ENCODE measurements around the gene CACNB4.
A peak's percentile ranks its signal among the peaks of the same experiment; 100 is the strongest.

CACNB4 gene

GRCh38 chr2:151974988-151975387 lies 123.9 kb downstream of the CACNB4 start:
- DNase-seq (ENCODE audit: low spot score) = no peak

- no peak for DNase-seq (ENCODE audit: low spot score)
These were observed 125.0 kb downstream of the CACNB4 start for GRCh38 chr2:151973901-151974199.

GRCh38 chr2:151973013-151973900 lies 125.6 kb downstream of the CACNB4 start:
- DNase-seq (ENCODE audit: low spot score) = no peak

DNA sequence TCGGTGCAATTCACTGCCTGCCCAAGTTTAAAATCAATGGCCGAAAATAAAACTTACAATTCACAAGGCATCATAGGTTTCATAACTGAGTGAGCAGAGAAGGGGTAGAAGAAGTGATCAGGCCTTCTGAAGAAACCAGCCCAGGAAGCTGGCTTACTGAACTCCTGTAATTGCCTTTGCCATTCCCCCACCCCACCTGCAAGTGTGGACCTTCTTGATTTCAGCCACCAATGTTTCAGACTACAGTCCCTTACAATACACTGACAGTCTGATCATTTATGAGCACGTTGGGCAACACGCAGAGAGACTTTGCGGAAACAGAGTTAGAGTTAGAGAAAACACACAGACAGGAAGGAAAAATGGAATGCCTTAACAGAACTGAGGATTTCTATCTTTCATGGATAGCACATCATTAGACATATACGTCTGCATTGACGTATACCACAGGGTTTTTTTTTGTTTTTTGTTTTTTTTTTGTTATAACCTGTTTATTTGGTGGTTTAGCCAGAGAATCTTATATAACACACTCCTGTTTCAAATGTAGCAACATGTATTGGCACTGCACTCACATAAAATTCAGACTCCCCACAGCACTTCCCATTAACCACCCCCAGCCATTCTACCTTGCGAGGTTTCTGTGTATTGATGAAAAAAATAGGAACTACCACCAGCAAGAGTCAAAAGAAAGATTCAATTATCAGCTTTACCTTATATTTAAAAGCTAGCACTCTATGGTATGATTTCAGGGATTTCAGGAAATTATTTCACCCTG lies 126.4 kb downstream of the CACNB4 start:
- DNase-seq (ENCODE audit: low spot score) = no peak

GRCh38 chr2:151971301-151972051 lies 127.4 kb downstream of the CACNB4 start:
- DNase-seq (ENCODE audit: low spot score) = no peak

DNA sequence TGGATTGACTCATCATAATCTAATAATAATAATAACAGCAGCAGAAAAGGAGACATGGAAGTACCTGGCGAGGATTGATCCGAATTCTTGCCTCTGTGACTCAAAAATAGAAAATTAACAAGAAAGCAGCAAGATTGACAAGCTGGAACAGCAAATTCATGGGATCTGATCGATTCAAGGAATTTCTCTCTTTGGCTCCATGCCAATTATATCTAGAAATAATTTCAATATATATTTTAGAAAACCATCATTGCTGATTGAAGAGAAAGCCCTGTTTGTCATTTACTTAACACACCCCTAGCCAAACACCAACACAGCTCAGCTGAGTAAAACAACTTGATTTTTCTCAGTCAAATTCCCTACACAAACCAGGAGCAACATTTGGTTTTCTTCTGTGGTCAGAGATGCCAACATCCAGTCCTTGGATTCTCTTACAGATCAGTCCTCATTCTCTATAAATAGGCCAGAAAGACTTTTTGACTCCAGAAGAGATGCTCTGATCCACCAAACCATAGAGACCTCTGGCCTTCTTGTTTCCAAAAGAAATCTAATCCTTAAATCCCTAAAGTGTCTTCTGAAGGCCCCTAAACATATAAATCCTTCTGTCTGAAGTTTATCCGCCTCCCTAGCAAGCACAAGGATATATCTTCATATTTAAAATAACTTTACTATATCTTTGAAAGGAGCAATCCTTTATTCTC lies 129.9 kb downstream of the CACNB4 start:
- DNase-seq (ENCODE audit: low spot score) = no peak

- DNase-seq (ENCODE audit: low spot score) = no peak
These were observed 130.8 kb downstream of the CACNB4 start for GRCh38 chr2:151967829-151968722.

- DNase-seq (ENCODE audit: low spot score) = no peak
These were observed 133.0 kb downstream of the CACNB4 start for GRCh38 chr2:151965884-151966283.

DNA sequence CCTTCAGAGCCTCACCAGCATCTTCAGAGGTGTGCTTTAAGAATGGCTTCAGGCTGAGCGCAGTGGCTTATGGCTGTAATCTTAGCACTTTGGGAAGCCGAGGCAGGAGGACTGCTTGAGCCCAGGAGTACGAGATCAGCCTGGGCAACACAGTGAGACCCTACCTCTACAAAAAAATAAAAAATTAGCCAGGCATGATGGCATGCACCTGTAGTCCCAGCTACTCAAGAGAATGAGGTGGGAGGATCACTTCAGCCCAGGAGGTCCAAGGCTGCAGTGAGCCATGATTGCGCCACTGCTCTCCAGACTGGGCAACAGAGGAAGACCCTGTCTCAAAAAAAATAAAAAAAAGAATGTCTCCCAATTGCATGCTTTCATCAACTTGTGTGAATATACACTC lies 137.3 kb downstream of the CACNB4 start:
- DNase-seq (ENCODE audit: low spot score) = no peak

DNA sequence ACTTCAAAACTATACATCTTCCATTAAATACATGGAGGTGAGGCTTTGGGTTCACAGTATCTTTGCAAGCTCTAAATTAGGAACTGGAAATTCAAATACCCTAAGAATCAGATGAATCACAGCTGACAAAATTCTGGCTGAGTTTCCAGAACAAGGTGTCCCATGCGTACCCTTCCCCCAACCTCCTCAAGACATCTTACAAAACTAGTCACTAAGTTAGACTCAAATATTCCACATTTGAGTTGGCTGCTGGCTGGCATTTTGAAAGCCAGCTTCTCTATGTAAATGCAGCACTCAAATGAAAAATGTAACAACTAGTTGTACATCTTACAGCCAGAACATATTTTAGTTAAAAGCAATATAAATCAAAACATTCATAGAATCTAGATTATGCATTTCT lies 139.6 kb downstream of the CACNB4 start:
- no peak for DNase-seq (ENCODE audit: low spot score)

GRCh38 chr2:151953467-151953866 lies 145.4 kb downstream of the CACNB4 start:
- no peak for DNase-seq (ENCODE audit: low spot score)

DNA sequence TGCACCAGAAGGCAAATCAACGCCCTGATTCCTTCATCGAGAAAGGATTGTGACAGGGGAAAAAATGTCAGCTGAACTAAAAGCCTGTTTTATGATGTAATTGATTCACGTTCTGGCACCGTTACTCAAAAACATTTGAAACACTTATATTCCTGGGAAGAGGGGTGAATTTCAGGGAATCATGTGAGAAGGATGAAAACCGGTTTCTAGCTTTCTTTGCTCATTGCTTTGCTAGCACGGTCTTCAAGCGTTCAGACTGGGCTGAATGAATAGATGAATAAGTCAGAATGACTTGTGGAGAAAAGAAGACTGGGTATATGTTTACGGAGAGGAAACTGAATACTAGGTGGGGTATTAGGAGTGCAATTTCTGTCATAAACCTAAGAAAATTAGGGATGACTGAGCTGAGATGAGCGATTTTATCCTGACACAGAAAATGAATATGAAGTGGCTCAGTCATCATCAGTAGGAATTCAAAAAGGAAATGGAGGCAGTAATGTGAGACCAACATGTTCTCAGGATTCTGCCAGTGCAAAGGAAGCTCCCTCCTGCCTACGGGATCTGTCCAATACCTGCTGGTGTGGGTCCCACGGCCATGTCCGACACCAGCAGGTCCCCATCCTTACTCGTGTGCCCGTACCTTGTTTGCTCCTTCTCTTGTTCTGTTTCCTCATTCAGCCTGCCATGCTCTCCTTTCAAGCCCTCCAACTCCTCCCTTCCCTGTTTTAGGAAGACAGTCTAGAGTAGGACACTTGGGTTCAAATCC lies 146.0 kb downstream of the CACNB4 start:
- DNase-seq (ENCODE audit: low spot score) = no peak

DNA sequence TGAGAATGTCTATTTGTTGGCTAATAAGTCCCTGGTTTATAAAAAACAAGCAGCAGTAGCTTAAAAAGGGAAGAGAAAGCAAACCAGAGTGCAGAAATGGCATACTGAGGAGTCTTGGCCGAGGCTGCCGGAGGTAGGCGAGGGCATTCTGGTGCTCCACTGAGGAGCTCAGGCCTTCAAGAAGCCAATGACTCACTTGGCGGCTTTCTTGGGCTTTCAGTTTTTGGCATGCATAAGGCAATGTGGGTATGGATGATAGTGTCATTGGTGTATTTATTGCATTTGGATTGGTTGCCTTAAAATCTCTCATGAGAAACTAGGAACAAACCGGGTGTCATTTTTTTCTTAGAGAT lies 151.1 kb downstream of the CACNB4 start:
- DNase-seq (ENCODE audit: low spot score) = no peak

- peak; percentile 52 for DNase-seq (ENCODE audit: low spot score)
These were observed 151.7 kb downstream of the CACNB4 start for GRCh38 chr2:151946899-151947812.

DNA sequence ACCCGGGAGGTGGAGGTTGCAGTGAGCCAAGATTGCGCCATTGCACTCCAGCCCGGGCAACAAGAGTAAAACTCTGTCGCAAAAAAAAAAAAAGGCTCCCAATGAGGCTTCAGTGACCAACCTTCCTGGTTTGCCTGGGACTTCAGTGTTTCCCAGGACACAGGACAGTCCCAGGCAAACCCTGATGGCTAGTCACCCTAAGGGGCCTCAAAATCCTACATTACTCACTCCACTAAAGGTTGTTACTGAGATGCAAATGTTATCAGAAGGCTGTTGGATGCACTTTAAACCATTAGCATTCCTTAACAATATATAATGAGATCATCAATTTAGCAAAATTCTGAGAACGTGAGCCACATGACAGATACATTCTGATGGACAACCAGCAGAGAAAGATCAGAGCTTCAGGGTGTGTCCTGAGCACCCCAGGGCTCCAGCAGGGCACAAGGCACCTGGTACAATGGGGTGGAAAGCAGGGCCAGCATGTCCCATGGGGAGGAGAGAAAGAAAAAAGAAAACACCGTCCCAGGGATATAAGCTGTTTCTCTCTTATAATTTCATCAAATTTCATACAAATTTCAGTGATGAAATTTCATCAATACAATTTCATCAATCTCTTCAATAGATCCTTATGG lies 152.5 kb downstream of the CACNB4 start:
- DNase-seq (ENCODE audit: low spot score) = no peak

DNA sequence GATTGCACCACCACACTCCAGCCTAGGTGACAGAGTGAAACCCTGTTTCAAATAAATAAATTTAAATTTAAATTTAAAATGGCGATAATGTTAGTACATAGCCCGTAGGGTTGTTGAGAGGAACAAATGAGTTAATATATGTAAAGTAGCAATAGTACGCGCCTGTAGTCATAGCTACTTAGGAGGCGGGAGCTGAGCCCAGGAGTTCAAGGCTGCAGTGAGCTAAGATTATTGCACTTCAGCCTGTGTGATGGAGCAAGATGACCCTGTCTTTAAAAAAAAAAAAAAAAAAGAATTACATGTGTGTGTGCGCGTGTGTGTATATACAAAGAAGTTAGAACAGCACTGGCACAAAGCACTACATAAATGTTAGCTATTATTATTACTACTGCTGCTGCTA lies 153.2 kb downstream of the CACNB4 start:
- no peak for DNase-seq (ENCODE audit: low spot score)

GRCh38 chr2:151945186-151945585 lies 153.7 kb downstream of the CACNB4 start:
- no peak for DNase-seq (ENCODE audit: low spot score)

DNA sequence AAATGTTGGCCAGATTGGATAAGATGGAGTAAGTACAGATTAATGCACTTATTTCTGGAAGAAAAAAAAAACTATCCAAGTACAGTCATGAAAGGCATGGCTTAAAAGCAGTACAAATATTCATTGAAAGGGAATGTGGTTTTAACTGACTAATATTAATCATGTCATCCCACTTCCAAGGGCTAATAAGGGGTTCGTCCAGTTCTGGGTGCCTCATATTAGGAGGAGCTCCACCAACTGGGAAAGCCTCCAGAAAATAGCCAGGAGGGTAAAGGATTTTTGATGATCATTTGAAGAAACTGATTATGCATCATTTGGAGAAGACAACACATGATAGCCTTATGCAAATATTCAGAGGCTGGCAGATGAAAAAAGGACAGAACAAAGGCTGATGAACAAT lies 155.4 kb downstream of the CACNB4 start:
- DNase-seq (ENCODE audit: low spot score) = no peak

Data from RKO (cell line).